Muscle layer of duodenum (tissue), 2 donors: Measurements from ENCODE around the gene WNK1.
"Not testable (repeated sequence)": the region's sequence is repeated elsewhere in the genome, so short reads cannot be mapped to it uniquely, and the experiment has no call there.

Experiments used
- H3K27ac ChIP-seq: one replicate; pipeline ENCODE4 v1.7.0; 2013; ENCODE audit warnings: mild to moderate bottlenecking, low read length
- H3K27me3 ChIP-seq: one replicate; pipeline ENCODE4 v1.7.0; 2013; ENCODE audit warnings: low read depth, mild to moderate bottlenecking, control low read depth, low read length
- H3K36me3 ChIP-seq, 2 donors: one replicate each; pipeline ENCODE4 v1.7.0; 2013; ENCODE audit warnings: low read length in 2 of 2, control low read depth in 1 of 2, mild to moderate bottlenecking in 1 of 2; ENCODE audit not compliant: insufficient read depth in 2 of 2, control insufficient read depth in 1 of 2
- H3K4me1 ChIP-seq, 2 donors: one replicate each; pipeline ENCODE4 v1.7.0; 2013; ENCODE audit warnings: low read length in 2 of 2, mild to moderate bottlenecking in 2 of 2, control low read depth in 1 of 2, moderate library complexity in 1 of 2; ENCODE audit not compliant: insufficient read depth in 2 of 2, control insufficient read depth in 1 of 2
- H3K4me3 ChIP-seq, 2 donors: one replicate each; pipeline ENCODE4 v1.7.0; 2013; ENCODE audit warnings: low read length in 2 of 2, low read depth in 1 of 2, mild to moderate bottlenecking in 1 of 2
- H3K9me3 ChIP-seq, 2 donors: one replicate each; pipeline ENCODE4 v1.7.0; 2013; ENCODE audit warnings: low read length in 2 of 2, control low read depth in 1 of 2, mild to moderate bottlenecking in 1 of 2; ENCODE audit not compliant: control insufficient read depth in 1 of 2
- donor health status: healthy.

Gene WNK1

GRCh38 chr12:807041-807735, 54.8 kb downstream of the WNK1 start:
- Histone ChIP-seq H3K27me3 (no peaks in the 10 kb centered on the region), H3K4me1 (peaks cover 15 to 34% of the 10 kb centered on the region in 2 donors), H3K4me3 (no peak overlapping the region), H3K36me3 (no peaks in the 10 kb centered on the region), H3K27ac (no peak overlapping the region), H3K9me3 (no peaks in the 10 kb centered on the region)

GRCh38 chr12:810116-810515, 57.7 kb downstream of the WNK1 start:
- no peak overlapping the region for H3K27ac ChIP-seq
- no peak overlapping the region for H3K4me3 ChIP-seq
- no peaks in the 10 kb centered on the region for H3K36me3 ChIP-seq
- peaks cover 11 to 36% of the 10 kb centered on the region in 2 donors for H3K4me1 ChIP-seq
- H3K9me3 ChIP-seq: no peaks in the 10 kb centered on the region
- no peaks in the 10 kb centered on the region for H3K27me3 ChIP-seq

GRCh38 chr12:810671-811415, 58.5 kb downstream of the WNK1 start:
- no peaks in the 10 kb centered on the region for H3K27me3 ChIP-seq
- no peak overlapping the region for H3K4me3 ChIP-seq
- H3K9me3 ChIP-seq: no peaks in the 10 kb centered on the region
- H3K4me1 ChIP-seq: peaks cover 11 to 34% of the 10 kb centered on the region in 2 donors
- no peaks in the 10 kb centered on the region for H3K36me3 ChIP-seq
- no peak overlapping the region for H3K27ac ChIP-seq

GRCh38 chr12:812950-813349, 60.6 kb downstream of the WNK1 start:
- Histone ChIP-seq H3K27me3 (no peaks in the 10 kb centered on the region), H3K4me1 (peaks cover 0 to 31% of the 10 kb centered on the region in 2 donors), H3K27ac (no peak overlapping the region), H3K9me3 (no peaks in the 10 kb centered on the region), H3K36me3 (no peaks in the 10 kb centered on the region), H3K4me3 (no peak overlapping the region)

- H3K27me3 ChIP-seq, H3K9me3 ChIP-seq, H3K36me3 ChIP-seq, H3K27ac ChIP-seq, H3K4me3 ChIP-seq: not testable (repeated sequence)
- H3K4me1 ChIP-seq: peaks cover 0 to 22% of the 10 kb centered on the region in 2 donors
Measured at GRCh38 chr12:817456-817855, 65.1 kb downstream of the WNK1 start.

GRCh38 chr12:817941-818600, 65.7 kb downstream of the WNK1 start:
- no peak overlapping the region for H3K27ac ChIP-seq
- H3K4me3 ChIP-seq: no peak overlapping the region
- peaks cover 0 to 2% of the 10 kb centered on the region in 2 donors for H3K9me3 ChIP-seq
- H3K4me1 ChIP-seq: peaks cover 0 to 21% of the 10 kb centered on the region in 2 donors
- no peaks in the 10 kb centered on the region for H3K27me3 ChIP-seq
- H3K36me3 ChIP-seq: no peaks in the 10 kb centered on the region

GRCh38 chr12:818733-819132, 66.4 kb downstream of the WNK1 start:
- Histone ChIP-seq H3K27me3 (no peaks in the 10 kb centered on the region), H3K27ac (no peak overlapping the region), H3K9me3 (peaks cover 0 to 6% of the 10 kb centered on the region in 2 donors), H3K4me1 (peaks cover 0 to 21% of the 10 kb centered on the region in 2 donors), H3K4me3 (no peak overlapping the region), H3K36me3 (no peaks in the 10 kb centered on the region)

- Histone ChIP-seq H3K27ac (no peak overlapping the region), H3K4me3 (no peak overlapping the region), H3K9me3 (peaks cover 0 to 6% of the 10 kb centered on the region in 2 donors), H3K36me3 (no peaks in the 10 kb centered on the region), H3K27me3 (no peaks in the 10 kb centered on the region), H3K4me1 (peaks cover 0 to 18% of the 10 kb centered on the region in 2 donors)
Measured at GRCh38 chr12:820336-820735, 68.0 kb downstream of the WNK1 start.

- Histone ChIP-seq H3K9me3 (peaks cover 0 to 6% of the 10 kb centered on the region in 2 donors), H3K27me3 (no peaks in the 10 kb centered on the region), H3K4me1 (peaks cover 0 to 8% of the 10 kb centered on the region in 2 donors), H3K27ac (no peak overlapping the region), H3K4me3 (no peak overlapping the region), H3K36me3 (peaks cover 0 to 7% of the 10 kb centered on the region in 2 donors)
Measured at GRCh38 chr12:823028-823698, 70.8 kb downstream of the WNK1 start.

- Histone ChIP-seq H3K27me3 (no peaks in the 10 kb centered on the region), H3K27ac (no peak overlapping the region), H3K4me3 (no peak overlapping the region), H3K9me3 (peaks cover 0 to 6% of the 10 kb centered on the region in 2 donors), H3K36me3 (peaks cover 9 to 12% of the 10 kb centered on the region in 2 donors), H3K4me1 (peaks cover 0 to 15% of the 10 kb centered on the region in 2 donors)
Measured at GRCh38 chr12:826331-826730, 74.0 kb downstream of the WNK1 start.
